Ascending aorta (tissue), 2 donors: ENCODE data around the gene LFNG. TPM values are rescaled to one million over a fixed set of nuclear protein-coding genes. Genes with fewer than 3 reads are reported as not detected.
"Not testable (repeated sequence)": the region's sequence is repeated elsewhere in the genome, so short reads cannot be mapped to it uniquely, and the experiment has no call there.

Experiments
- DNase-seq, 2 donors: peaks; one replicate each; pipeline ENCODE4 v3.0.0-alpha.2; 2019; ENCODE audit warnings: low spot score in 2 of 2
- H3K27ac ChIP-seq, 2 donors: fragments of 200-600 bp; sonication (generic); one replicate each; pipeline ENCODE4 v1.5.1; 2016 to 2017; ENCODE audit warnings: mild to moderate bottlenecking in 1 of 2
- H3K27me3 ChIP-seq: fragments of 200-600 bp; sonication (generic); one replicate; pipeline ENCODE4 v1.5.1; 2017
- H3K36me3 ChIP-seq, 2 donors: fragments of 200-600 bp; sonication (generic); one replicate each; pipeline ENCODE4 v1.5.1; 2016
- H3K4me1 ChIP-seq, 2 donors: fragments of 200-600 bp; sonication (generic); one replicate each; pipeline ENCODE4 v1.5.1; 2016 to 2017; ENCODE audit warnings: mild to moderate bottlenecking in 1 of 2
- H3K4me3 ChIP-seq, 2 donors: fragments of 200-600 bp; sonication (generic); one replicate each; pipeline ENCODE4 v1.5.1; 2016 to 2017; ENCODE audit warnings: mild to moderate bottlenecking in 1 of 2
- H3K9me3 ChIP-seq, 2 donors: fragments of 200-600 bp; sonication (generic); one replicate each; pipeline ENCODE4 v1.5.1; 2016
- intact Hi-C: fragments of 100-400 bp; cut with DNase I; formaldehyde crosslinking; loops from one replicate; pipeline ENCODE4 v1.15.1; 2023
- total RNA-seq: library from RNA; depleted of rRNA; stranded (reverse); fragments of >200 nt; gene quantifications from one replicate; pipeline ENCODE4 v1.1.0, GENCODE V29; 2016
- TF ChIP-seq, protein P1 (sequence below), 3 experiments: fragments of 200-600 bp in 2 of 3; fragments of 450-650 bp in 1 of 3; sonication (generic) in 2 of 3; IDR thresholded peaks; one replicate each; pipeline ENCODE4 v1.5.1; 2016 to 2019; ENCODE audit warnings: antibody characterized with exemption in 3 of 3, mild to moderate bottlenecking in 1 of 3, moderate library complexity in 1 of 3

The LFNG gene
- total RNA-seq, 1 donor from 2014 or later: 102 TPM

DNA sequence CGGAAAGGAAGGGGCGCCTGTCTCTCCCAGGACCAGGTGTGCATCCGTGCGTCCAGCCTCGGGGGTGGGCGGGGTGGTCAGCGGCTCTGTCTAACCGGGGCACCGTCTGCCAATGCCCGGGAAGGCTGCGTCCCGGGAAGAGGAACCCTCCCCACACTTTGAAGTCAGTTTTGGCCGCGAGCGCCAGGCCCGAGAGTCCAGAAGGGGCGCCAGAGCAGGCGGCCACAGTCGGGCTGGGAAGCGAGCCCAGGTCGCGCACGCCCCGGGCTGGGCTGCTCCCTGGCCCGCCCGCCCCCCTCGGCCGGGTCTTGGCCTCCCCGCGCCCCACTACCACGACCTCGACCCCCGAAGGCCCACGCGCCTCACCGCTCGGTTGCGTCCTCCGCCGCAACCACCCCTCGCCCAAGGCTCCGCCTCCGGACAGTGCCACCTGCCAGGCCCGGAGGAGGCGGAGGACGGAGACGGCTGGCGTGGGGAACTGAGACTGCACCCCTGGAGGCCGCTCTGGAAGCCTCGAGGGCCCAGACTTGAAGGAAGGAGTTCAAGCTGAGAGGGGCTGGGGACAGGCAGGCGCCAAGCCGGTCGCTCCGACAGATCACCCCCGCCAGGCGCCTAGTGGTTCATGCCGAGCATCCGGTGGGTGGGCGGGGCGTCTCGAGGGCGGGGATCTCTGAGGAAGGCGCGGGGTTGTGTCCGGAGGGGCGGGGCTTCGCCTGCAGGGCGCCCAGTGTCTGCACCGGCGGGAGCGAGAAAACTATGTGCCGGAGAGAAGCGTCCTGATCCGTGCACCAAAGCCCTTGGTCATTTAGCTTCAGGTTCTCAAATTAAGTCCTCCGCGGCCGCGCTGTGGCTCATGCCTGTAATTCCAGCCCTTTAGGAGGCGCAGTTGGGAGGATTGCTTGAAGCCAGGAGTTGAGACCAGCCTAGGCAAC is 35.8 kb downstream of the LFNG start, which contains the start of gene BRAT1:
BRAT1 (minus strand) TSS at position 404 of the 932 bp plus-strand sequence. CDS start 1,093 bp downstream, outside the sequence.
- TF ChIP-seq, protein P1, sequence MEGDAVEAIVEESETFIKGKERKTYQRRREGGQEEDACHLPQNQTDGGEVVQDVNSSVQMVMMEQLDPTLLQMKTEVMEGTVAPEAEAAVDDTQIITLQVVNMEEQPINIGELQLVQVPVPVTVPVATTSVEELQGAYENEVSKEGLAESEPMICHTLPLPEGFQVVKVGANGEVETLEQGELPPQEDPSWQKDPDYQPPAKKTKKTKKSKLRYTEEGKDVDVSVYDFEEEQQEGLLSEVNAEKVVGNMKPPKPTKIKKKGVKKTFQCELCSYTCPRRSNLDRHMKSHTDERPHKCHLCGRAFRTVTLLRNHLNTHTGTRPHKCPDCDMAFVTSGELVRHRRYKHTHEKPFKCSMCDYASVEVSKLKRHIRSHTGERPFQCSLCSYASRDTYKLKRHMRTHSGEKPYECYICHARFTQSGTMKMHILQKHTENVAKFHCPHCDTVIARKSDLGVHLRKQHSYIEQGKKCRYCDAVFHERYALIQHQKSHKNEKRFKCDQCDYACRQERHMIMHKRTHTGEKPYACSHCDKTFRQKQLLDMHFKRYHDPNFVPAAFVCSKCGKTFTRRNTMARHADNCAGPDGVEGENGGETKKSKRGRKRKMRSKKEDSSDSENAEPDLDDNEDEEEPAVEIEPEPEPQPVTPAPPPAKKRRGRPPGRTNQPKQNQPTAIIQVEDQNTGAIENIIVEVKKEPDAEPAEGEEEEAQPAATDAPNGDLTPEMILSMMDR (IDR thresholded peaks at IDR 0.05): peak in 1 of 3 experiments; percentile 49
- Histone ChIP-seq H3K9me3 (no peaks in the 10 kb centered on the region), H3K4me1 (peaks cover 0 to 20% of the 10 kb centered on the region in 2 donors), H3K27me3 (no peaks in the 10 kb centered on the region), H3K36me3 (no peaks in the 10 kb centered on the region), H3K4me3 (peak within 1 kb of the TSS; percentile 67 to 75), H3K27ac (peak within 1 kb of the TSS; percentile 95 to 99)
- intact Hi-C loops: loop anchor here (1.0 to 5.0 kb wide), 6 partner anchors 38 to 153 kb away; partner anchors contain the start of genes CHST12, LFNG and TTYH3
- DNase-seq: peak; percentile 84 to 98

GRCh38 chr7:2558629-2559282 is 39.2 kb downstream of the LFNG start, which contains the start of gene IQCE:
Gene IQCE (plus strand): TSS chr7:2558979. CDS start chr7:2559182, 203 bp downstream.
- peak; percentile 56 to 96 for DNase-seq
- H3K36me3 ChIP-seq: no peaks in the 10 kb centered on the region
- intact Hi-C loops: loop anchor here (1.0 to 5.0 kb wide), 6 partner anchors 41 to 204 kb away; partner anchors contain the start of genes CHST12, EIF3B and LFNG
- H3K4me1 ChIP-seq: peaks cover 0 to 20% of the 10 kb centered on the region in 2 donors
- H3K4me3 ChIP-seq: peak within 1 kb of the TSS; percentile 98 to 99
- peak within 1 kb of the TSS in 1 of 2 donors; percentile 25 for H3K27ac ChIP-seq
- no peaks in the 10 kb centered on the region for H3K9me3 ChIP-seq
- TF ChIP-seq, protein P1 (IDR thresholded peaks at IDR 0.05): no peak
- no peaks in the 10 kb centered on the region for H3K27me3 ChIP-seq

GRCh38 chr7:2559283-2559950 is 39.8 kb downstream of the LFNG start:
- Histone ChIP-seq H3K27ac (no peak overlapping the region), H3K9me3 (no peaks in the 10 kb centered on the region), H3K4me3 (peak overlapping the region; percentile 98 to 99), H3K4me1 (peaks cover 0 to 13% of the 10 kb centered on the region in 2 donors), H3K27me3 (no peaks in the 10 kb centered on the region), H3K36me3 (no peaks in the 10 kb centered on the region)
- no peak for DNase-seq
- TF ChIP-seq, protein P1 (IDR thresholded peaks at IDR 0.05): no peak
- intact Hi-C loops: loop anchor here (5.0 kb wide), 5 partner anchors 42 to 157 kb away; partner anchors contain the start of genes CHST12 and LFNG

GRCh38 chr7:2563955-2564354 is 44.4 kb downstream of the LFNG start:
- DNase-seq, H3K27ac ChIP-seq, H3K4me3 ChIP-seq, H3K9me3 ChIP-seq, H3K36me3 ChIP-seq, H3K4me1 ChIP-seq, intact Hi-C loops, H3K27me3 ChIP-seq: not testable (repeated sequence)

- H3K27me3 ChIP-seq: no peaks in the 10 kb centered on the region
- TF ChIP-seq, protein P1 (IDR thresholded peaks at IDR 0.05): no peak
- DNase-seq: no peak
- no peak overlapping the region for H3K4me3 ChIP-seq
- intact Hi-C loops: no loop called here
- H3K36me3 ChIP-seq: no peaks in the 10 kb centered on the region
- H3K27ac ChIP-seq: no peak overlapping the region
- H3K9me3 ChIP-seq: no peaks in the 10 kb centered on the region
- no peaks in the 10 kb centered on the region for H3K4me1 ChIP-seq
These were observed 45.5 kb downstream of the LFNG start for GRCh38 chr7:2564970-2565540.
